Stimulated activated CD4-positive, alpha-beta T cell treated with anti-CD3 and anti-CD28 coated beads, Interleukin-1b, Interleukin-23, amount 100 ng/mL, for 48 hours (primary cell): Measurements from ENCODE around the gene AMBP.

Experiments used
- DNase-seq: peaks from one replicate; pipeline ENCODE4 v3.0.0-alpha.2; 2020

Gene AMBP

GRCh38 chr9:114029311-114030170 is 48.6 kb downstream of the AMBP start:
- DNase-seq, result no peak

DNA sequence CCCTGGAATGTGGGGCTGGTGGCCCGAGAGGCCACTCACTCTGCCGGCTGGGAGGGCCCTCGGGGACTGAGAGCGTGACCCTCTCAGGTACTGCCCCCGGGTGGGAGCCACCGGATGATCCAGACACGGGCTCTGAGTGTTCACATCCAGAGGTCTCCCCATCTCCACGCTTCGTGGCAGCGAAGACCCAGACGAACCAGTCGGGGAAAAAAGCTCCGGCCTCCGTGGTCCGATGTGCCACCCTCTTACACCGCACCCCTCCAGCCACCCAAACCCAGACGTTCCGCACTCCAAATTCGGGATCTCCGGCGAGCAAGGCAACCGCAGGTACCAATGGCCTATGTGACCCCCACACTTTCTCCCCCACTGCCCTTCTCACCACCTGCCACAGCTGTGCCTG is 49.5 kb downstream of the AMBP start:
- no peak for DNase-seq

GRCh38 chr9:114027863-114028465 is 50.1 kb downstream of the AMBP start:
- DNase-seq, result no peak

DNA sequence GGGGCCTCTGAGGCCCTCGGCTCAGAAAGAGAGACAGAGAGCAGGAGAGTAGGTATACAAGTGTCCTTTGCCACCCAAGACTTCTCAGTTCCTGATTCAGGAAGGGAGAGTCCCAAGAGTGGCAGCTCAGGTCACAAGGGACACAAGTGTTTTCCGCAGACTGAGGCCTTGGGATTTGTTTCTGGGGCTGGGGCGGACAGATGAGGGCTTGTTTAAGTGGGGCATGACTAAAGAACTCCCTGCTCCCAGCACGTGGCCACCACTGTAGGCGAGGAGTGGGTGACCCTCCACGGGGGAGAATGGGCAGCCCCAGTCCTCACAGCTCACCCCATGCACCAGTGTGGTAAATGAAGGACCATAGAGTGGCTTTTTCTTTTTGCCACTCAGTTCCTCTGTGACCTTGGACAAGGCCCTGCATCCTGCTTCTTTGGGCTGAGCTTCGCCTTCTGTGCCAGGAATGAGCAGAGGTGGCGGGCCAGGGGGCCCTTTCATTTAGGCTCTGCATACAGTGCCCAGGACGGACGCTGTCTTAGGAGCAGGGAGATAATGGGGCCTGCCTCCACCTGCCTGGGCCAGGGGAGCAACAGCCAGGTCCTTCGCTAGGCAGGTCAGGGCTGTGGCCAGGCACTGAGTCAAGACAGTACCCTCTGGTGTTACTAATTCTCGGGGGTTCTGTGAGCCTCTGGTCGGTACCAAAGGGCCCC is 50.8 kb downstream of the AMBP start:
- no peak for DNase-seq

- DNase-seq, result no peak
These were observed 51.8 kb downstream of the AMBP start for GRCh38 chr9:114026335-114026734.

GRCh38 chr9:114025760-114026159 is 52.3 kb downstream of the AMBP start:
- no peak for DNase-seq

GRCh38 chr9:114025196-114025753 is 52.8 kb downstream of the AMBP start:
- DNase-seq, result no peak

DNA sequence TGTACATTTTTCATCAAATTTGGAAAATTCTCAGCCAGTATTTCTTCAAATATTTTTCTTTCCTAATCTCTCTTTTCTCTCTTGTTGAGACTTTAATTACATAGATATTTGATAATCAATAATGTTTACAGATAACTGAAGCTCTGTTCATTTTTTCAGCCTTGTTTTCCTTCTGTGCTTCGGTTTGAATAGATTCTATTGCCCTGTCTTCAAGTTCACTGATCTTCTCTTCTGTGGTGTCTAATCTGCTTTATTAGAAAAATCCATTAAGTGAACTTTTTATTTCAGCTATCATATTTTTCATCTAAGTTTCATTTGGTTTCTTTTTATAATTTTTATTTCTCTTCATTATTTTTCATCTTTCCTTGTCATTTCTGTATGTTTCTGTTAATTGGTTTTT is 54.1 kb downstream of the AMBP start:
- no peak for DNase-seq

- no peak for DNase-seq
These were observed 56.5 kb downstream of the AMBP start for GRCh38 chr9:114021578-114021977.

- DNase-seq, result no peak
These were observed 60.1 kb downstream of the AMBP start for GRCh38 chr9:114017741-114018715.

GRCh38 chr9:114016629-114017423 is 61.3 kb downstream of the AMBP start:
- no peak for DNase-seq

GRCh38 chr9:114016101-114016500 is 62.0 kb downstream of the AMBP start:
- no peak for DNase-seq

DNA sequence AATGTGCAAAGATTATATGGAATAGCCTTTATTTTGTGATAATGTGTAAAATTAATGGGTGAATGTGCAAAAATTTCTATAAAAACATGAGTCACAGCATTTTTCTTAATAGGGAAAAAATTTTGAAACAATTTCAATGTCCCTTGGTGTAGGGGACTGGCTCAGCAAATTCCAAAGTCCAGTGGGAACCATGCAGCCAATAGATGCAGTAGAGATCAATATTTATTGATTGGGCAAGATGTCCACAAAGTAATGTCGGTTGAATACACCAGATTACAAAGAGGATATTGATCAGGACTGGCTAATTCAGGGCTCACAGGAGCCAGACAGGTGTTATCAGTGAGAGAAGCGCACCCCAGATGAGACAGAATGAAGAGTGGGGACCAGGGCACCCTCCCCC is 62.5 kb downstream of the AMBP start:
- DNase-seq, result no peak

GRCh38 chr9:114014044-114014443 is 64.1 kb downstream of the AMBP start:
- DNase-seq, result no peak

DNA sequence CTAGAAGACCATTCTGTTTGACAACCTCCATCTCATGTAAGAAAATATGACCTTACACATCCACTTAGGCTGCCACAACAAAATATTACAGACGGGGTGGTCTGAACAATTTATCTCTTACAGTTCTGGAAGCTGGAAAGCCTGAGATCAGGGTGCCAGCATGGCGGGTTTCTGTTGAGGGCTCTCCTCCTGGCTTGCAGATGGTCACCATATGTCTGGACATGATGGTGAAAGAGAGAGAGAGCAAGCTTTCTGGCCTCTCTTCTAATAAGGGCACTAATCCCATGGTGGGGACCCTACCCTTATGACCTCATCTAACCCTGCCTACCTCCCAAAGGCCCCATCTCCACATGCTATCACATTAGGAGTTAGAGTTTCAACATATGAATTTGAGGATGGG is 66.0 kb downstream of the AMBP start:
- DNase-seq, result no peak

- DNase-seq, result no peak
These were observed 66.8 kb downstream of the AMBP start for GRCh38 chr9:114011313-114011712.
